OCI-LY1 (cell line): ENCODE measurements around the gene TTC12.

Experiments used
- CTCF ChIP-seq: fragments of 200-600 bp; sonication (generic), shearing (Covaris generic); IDR thresholded peaks from 2 replicates; pipeline ENCODE4 v1.5.1; 2017; ENCODE audit warnings: mild to moderate bottlenecking, antibody characterized with exemption, low read length, moderate library complexity, mixed read lengths
- EZH2 ChIP-seq: fragments of 200-600 bp; sonication (generic), shearing (Covaris generic); IDR thresholded peaks from 2 replicates; pipeline ENCODE4 v1.8.0; 2017; ENCODE audit warnings: borderline replicate concordance, mixed run types, mild to moderate bottlenecking, antibody characterized with exemption, low read length, moderate library complexity, mixed read lengths

GRCh38 chr11:113397212-113397611, 82.8 kb downstream of the TTC12 start:
- no peak for TF ChIP-seq EZH2
- no peak for TF ChIP-seq CTCF
